Measurements from ENCODE around the gene FCGR3A.
"Not testable (repeated sequence)": the region's sequence is repeated elsewhere in the genome, so short reads cannot be mapped to it uniquely, and the experiment has no call there.

FCGR3A gene

DNA sequence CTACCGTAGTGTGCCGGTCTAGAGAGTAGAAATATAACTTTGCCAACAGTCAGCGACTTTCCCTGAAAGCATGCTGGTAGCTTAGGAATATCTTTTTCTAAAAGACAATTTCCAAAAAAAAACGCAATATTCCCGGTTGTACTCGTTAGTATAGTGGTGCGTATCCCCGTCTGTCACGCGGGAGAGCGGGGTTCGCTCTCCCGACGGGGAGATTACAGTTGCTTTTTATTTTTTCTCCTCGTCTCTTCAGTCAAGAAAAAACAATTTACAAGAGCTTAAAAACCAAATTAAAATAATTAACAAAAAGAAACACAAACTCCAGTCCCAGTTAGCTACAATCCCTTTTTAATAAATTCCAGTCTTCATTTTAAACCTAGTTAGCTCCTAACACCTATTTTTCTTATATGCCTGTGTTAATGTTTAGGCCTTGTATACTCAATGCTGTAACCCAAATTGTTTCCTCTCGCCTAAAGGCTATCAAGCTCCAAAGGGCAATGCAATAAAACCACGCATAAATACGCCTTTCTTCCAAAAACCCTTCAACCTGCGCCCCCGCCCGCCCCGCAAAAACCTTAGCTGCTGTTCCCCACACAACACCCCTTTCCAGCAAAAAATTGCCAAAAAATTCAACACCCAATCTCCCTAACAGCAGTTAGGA lies 17.5 kb downstream of the FCGR3A start:
- no peaks in the 10 kb centered on the region for H3K9me3 Mint-ChIP-seq
- H3K36me3 Mint-ChIP-seq (ENCODE audit: low read depth), result no peaks in the 10 kb centered on the region
- H3K4me1 Mint-ChIP-seq, result peaks cover 21% of the 10 kb centered on the region
- peak overlapping the region; percentile 84 to 92 (median 88) for H3K27ac Mint-ChIP-seq
- H3K27me3 Mint-ChIP-seq (ENCODE audit: low read depth), result peaks cover 37% of the 10 kb centered on the region
- H3K4me3 Mint-ChIP-seq, result peak overlapping the region; percentile 71 to 83 (median 83)
- TF ChIP-seq, protein P1, sequence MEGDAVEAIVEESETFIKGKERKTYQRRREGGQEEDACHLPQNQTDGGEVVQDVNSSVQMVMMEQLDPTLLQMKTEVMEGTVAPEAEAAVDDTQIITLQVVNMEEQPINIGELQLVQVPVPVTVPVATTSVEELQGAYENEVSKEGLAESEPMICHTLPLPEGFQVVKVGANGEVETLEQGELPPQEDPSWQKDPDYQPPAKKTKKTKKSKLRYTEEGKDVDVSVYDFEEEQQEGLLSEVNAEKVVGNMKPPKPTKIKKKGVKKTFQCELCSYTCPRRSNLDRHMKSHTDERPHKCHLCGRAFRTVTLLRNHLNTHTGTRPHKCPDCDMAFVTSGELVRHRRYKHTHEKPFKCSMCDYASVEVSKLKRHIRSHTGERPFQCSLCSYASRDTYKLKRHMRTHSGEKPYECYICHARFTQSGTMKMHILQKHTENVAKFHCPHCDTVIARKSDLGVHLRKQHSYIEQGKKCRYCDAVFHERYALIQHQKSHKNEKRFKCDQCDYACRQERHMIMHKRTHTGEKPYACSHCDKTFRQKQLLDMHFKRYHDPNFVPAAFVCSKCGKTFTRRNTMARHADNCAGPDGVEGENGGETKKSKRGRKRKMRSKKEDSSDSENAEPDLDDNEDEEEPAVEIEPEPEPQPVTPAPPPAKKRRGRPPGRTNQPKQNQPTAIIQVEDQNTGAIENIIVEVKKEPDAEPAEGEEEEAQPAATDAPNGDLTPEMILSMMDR (IDR thresholded peaks at IDR 0.05; ENCODE audit: unreplicated experiment in 3 of 3), result no peak

DNA sequence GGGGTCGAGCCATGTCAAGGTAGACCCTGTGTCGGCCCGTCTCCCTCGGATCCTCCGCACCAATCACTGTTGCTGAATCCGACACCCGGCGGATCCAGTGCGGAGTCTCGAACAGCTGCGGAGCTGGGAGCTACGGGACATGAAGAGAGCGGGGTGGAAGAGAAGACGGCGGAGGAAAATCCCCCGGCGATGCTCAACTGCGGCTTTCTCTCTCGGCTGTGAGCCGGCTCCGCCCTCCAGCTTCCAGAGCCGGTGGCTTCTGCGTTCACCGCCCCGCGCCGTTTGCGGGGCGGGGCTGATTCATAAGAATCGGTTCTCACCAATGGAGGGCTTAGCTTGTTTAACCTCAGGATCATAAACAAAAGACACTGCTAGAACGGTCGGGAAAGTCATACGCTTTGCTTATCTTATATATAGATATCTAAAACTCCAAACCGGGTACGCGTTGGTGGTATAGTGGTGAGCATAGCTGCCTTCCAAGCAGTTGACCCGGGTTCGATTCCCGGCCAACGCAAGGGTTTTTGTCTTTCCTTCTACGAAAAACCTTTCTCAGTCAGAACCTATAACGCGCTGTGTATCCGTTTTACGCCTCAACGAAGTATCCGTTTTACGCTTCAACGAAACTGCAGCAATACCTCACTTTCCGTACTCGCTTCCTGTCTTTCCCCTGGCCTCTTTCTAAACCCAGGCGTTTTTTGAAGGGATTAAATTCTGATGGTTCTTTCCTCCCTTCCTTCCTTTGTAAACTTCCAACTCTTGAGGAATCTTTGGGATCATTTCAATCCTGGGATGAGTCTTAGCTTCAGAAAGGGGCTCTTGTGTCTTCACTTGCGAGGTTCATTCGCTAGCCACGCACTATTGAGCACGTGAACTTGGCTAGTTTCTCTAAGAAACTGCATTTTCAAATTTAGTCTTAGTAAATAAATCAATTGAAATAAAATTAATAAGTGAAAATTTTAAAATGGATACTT lies 18.7 kb downstream of the FCGR3A start:
- H3K36me3 Mint-ChIP-seq (ENCODE audit: low read depth); H3K9me3 Mint-ChIP-seq: not testable (repeated sequence)
- Mint-ChIP-seq H3K4me3 (peak overlapping the region; percentile 92 to 98 (median 96)), H3K27ac (peak overlapping the region; percentile 85 to 95 (median 92)), H3K4me1 (peaks cover 21% of the 10 kb centered on the region), H3K27me3 (ENCODE audit: low read depth) (peaks cover 48% of the 10 kb centered on the region)

GRCh38 chr1:161530158-161530557 lies 19.5 kb downstream of the FCGR3A start:
- peaks cover 21% of the 10 kb centered on the region for H3K4me1 Mint-ChIP-seq
- peaks cover 53% of the 10 kb centered on the region for H3K27me3 Mint-ChIP-seq (ENCODE audit: low read depth)

DNA sequence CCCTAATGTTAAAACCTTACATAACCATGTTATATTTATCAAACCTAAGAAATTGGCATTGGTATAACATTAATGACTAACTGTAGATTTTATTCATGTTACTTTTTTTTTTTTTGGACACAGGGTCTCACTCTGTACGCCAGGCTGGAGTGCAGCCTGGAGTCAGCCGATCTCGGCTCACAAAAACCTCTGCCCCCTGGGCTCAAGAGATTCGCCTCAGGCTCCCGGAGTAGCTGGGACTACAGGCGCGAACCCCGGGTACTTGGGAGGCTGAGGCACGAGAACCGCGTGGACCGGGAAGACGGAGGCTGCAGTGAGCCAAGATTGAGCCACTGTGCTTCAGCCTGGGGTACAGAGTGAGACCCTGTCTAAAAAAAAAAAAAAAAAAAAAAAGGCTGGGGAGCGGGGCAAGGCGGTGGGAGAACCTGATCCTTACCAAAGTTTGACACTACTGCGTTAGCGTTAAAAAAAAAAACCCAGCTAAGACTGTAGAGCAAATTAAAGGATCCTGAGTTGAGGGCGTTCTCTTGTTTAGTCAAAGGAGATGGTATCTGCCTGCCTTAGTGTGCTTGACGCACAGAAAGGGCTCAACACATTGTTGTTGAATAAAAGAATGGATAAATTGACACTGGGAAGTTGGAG lies 20.0 kb downstream of the FCGR3A start:
- Mint-ChIP-seq H3K4me3 (peak overlapping the region; percentile 92 to 98 (median 96)), H3K4me1 (peaks cover 21% of the 10 kb centered on the region), H3K27me3 (ENCODE audit: low read depth) (peaks cover 58% of the 10 kb centered on the region), H3K27ac (peak overlapping the region; percentile 85 to 95 (median 92))
- not testable (repeated sequence) for H3K9me3 Mint-ChIP-seq; H3K36me3 Mint-ChIP-seq (ENCODE audit: low read depth)

More at GRCh38 chr1:161530158-161530557, 19.5 kb downstream of the FCGR3A start:
- Mint-ChIP-seq H3K27ac (peak overlapping the region; percentile 85 to 95 (median 92)), H3K4me3 (peak overlapping the region; percentile 92 to 98 (median 96))
- H3K36me3 Mint-ChIP-seq (ENCODE audit: low read depth); H3K9me3 Mint-ChIP-seq: not testable (repeated sequence)

- Mint-ChIP-seq H3K4me1 (peaks cover 21% of the 10 kb centered on the region), H3K27me3 (ENCODE audit: low read depth) (peaks cover 66% of the 10 kb centered on the region), H3K4me3 (peak overlapping the region; percentile 7 to 44 (median 37))
- not testable (repeated sequence) for H3K9me3 Mint-ChIP-seq; H3K36me3 Mint-ChIP-seq (ENCODE audit: low read depth); H3K27ac Mint-ChIP-seq
Observed at GRCh38 chr1:161528550-161528949, 21.1 kb downstream of the FCGR3A start.

GRCh38 chr1:161525918-161526317 lies 23.7 kb downstream of the FCGR3A start:
- H3K27ac Mint-ChIP-seq; H3K4me1 Mint-ChIP-seq; H3K9me3 Mint-ChIP-seq; H3K36me3 Mint-ChIP-seq (ENCODE audit: low read depth): not testable (repeated sequence)
- H3K4me3 Mint-ChIP-seq, result peak overlapping the region in 2 of 3 experiments; percentile 26 to 48
- H3K27me3 Mint-ChIP-seq (ENCODE audit: low read depth), result peaks cover 71% of the 10 kb centered on the region

- H3K4me1 Mint-ChIP-seq, result not testable (repeated sequence)
- peak overlapping the region in 2 of 3 experiments; percentile 76 to 80 for H3K4me3 Mint-ChIP-seq
Observed at GRCh38 chr1:161525321-161525720, 24.3 kb downstream of the FCGR3A start.

DNA sequence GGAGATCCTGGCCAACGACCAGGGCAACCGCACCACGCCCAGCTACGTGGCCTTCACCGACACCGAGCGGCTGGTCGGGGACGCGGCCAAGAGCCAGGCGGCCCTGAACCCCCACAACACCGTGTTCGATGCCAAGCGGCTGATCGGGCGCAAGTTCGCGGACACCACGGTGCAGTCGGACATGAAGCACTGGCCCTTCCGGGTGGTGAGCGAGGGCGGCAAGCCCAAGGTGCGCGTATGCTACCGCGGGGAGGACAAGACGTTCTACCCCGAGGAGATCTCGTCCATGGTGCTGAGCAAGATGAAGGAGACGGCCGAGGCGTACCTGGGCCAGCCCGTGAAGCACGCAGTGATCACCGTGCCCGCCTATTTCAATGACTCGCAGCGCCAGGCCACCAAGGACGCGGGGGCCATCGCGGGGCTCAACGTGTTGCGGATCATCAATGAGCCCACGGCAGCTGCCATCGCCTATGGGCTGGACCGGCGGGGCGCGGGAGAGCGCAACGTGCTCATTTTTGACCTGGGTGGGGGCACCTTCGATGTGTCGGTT lies 24.8 kb downstream of the FCGR3A start:
- Mint-ChIP-seq H3K27me3 (ENCODE audit: low read depth) (peaks cover 64% of the 10 kb centered on the region), H3K4me3 (peak overlapping the region; percentile 76 to 80 (median 80))
- H3K27ac Mint-ChIP-seq; H3K4me1 Mint-ChIP-seq; H3K36me3 Mint-ChIP-seq (ENCODE audit: low read depth); H3K9me3 Mint-ChIP-seq: not testable (repeated sequence)

More at GRCh38 chr1:161525321-161525720, 24.3 kb downstream of the FCGR3A start:
- peaks cover 65% of the 10 kb centered on the region for H3K27me3 Mint-ChIP-seq (ENCODE audit: low read depth)
- H3K27ac Mint-ChIP-seq; H3K9me3 Mint-ChIP-seq; H3K36me3 Mint-ChIP-seq (ENCODE audit: low read depth): not testable (repeated sequence)

GRCh38 chr1:161523817-161524741 lies 25.5 kb downstream of the FCGR3A start, which contains the start of gene HSPA6:
HSPA6 (plus strand) TSS chr1:161524540; CDS start chr1:161524659, 119 bp downstream.
- not testable (repeated sequence) for H3K4me1 Mint-ChIP-seq; H3K36me3 Mint-ChIP-seq (ENCODE audit: low read depth); H3K9me3 Mint-ChIP-seq
- H3K27ac Mint-ChIP-seq, result peak within 1 kb of the TSS in 2 of 3 experiments; percentile 28 to 53
- peaks cover 59% of the 10 kb centered on the region for H3K27me3 Mint-ChIP-seq (ENCODE audit: low read depth)
- H3K4me3 Mint-ChIP-seq, result peak within 1 kb of the TSS; percentile 89 to 95 (median 92)

- not testable (repeated sequence) for H3K36me3 Mint-ChIP-seq (ENCODE audit: low read depth); H3K4me1 Mint-ChIP-seq; H3K9me3 Mint-ChIP-seq
- H3K4me3 Mint-ChIP-seq, result peak overlapping the region; percentile 89 to 95 (median 92)
- H3K27ac Mint-ChIP-seq, result peak overlapping the region in 1 of 3 experiments; percentile 28
- peaks cover 56% of the 10 kb centered on the region for H3K27me3 Mint-ChIP-seq (ENCODE audit: low read depth)
Observed at GRCh38 chr1:161523041-161523816, 26.4 kb downstream of the FCGR3A start.

GRCh38 chr1:161513953-161514352 lies 35.7 kb downstream of the FCGR3A start:
- peak overlapping the region; percentile 90 to 99 (median 98) for H3K27ac Mint-ChIP-seq
- H3K36me3 Mint-ChIP-seq (ENCODE audit: low read depth); H3K9me3 Mint-ChIP-seq; H3K27me3 Mint-ChIP-seq (ENCODE audit: low read depth): not testable (repeated sequence)
- H3K4me1 Mint-ChIP-seq, result peaks cover 20% of the 10 kb centered on the region
- peak overlapping the region in 1 of 3 experiments; percentile 38 for H3K4me3 Mint-ChIP-seq

DNA sequence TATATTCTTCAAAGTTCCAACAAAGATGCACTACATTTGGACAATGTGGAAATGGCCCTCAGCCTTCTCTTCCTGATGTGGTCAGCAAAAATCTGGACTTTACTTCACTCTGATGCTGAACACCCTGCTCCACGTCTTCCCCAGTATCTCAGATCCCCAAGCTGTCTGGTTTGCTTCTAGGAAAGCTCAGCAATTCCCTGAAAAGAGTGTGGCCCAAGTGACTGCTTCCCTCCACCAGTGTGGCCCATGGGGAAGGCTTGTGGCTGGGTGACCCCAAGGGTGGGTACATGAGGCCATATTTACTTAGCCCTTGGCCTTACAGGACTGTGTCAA lies 36.2 kb downstream of the FCGR3A start:
- not testable (repeated sequence) for H3K4me3 Mint-ChIP-seq; H3K36me3 Mint-ChIP-seq (ENCODE audit: low read depth); H3K27me3 Mint-ChIP-seq (ENCODE audit: low read depth); H3K9me3 Mint-ChIP-seq
- peaks cover 20% of the 10 kb centered on the region for H3K4me1 Mint-ChIP-seq
- H3K27ac Mint-ChIP-seq, result peak overlapping the region; percentile 90 to 99 (median 98)

Measured in nephron (organoid).